A549 (cell line): ENCODE results near the gene KCNA2. TPM values are rescaled to one million over a fixed set of nuclear protein-coding genes. Genes with fewer than 3 reads are reported as not detected.

Experiments used
- ATAC-seq, 2 experiments: fragments of 200-7000 bp in 1 of 2; fragments of >200 bp in 1 of 2; cut with Nextera tagmentation in 1 of 2; cut with Tn5 transposase in 1 of 2; 3 replicates each; pipeline versions ENCODE4 v1.8.0 to v1.9.1; 2018 to 2020; ENCODE audit warnings: mild to moderate bottlenecking in 1 of 2, moderate library complexity in 1 of 2
- CTCF ChIA-PET: fragments of 300-600 bp; sonication (Branson Sonifier 250); formaldehyde crosslinking; extraction: SDS; loops from one replicate; lab custom pipeline; 2021; ENCODE audit warnings: antibody characterized with exemption, inconsistent platforms; lab: Yijun Ruan, JAX
- POLR2A ChIA-PET: fragments of 350-600 bp; formaldehyde crosslinking; extraction: SDS; loops from one replicate; lab custom pipeline; 2021; ENCODE audit warnings: antibody characterized with exemption, inconsistent platforms; lab: Yijun Ruan, JAX
- DNase-seq, 2 experiments: peaks; one replicate each; pipeline versions ENCODE4 v3.0.0 to v3.0.0-alpha.2; 2011 to 2016; ENCODE audit warnings: low read depth in 1 of 2, low spot score in 1 of 2
- FAIRE-seq: peaks from 2 replicates; lab custom pipeline; 2011; peaks lifted over from hg19 to GRCh38; lab: Jason Lieb, UNC
- H3K27ac ChIP-seq, 2 experiments: fragments of >200 bp; sonication (Bioruptor Twin); formaldehyde crosslinking; 3 replicates each; pipeline ENCODE4 v1.5.1; 2016 to 2017
- H3K4me1 ChIP-seq: fragments of >200 bp; sonication (Bioruptor Twin); formaldehyde crosslinking; 3 replicates; pipeline ENCODE4 v1.6.1; 2016
- H3K4me2 ChIP-seq: fragments of >200 bp; sonication (Bioruptor Twin); formaldehyde crosslinking; 3 replicates; pipeline ENCODE4 v1.6.1; 2016
- H3K4me3 ChIP-seq: fragments of >200 bp; sonication (Bioruptor Twin); formaldehyde crosslinking; 3 replicates; pipeline ENCODE4 v1.5.1; 2016
- H3K9me3 ChIP-seq: fragments of >200 bp; sonication (Bioruptor Twin); formaldehyde crosslinking; 3 replicates; pipeline ENCODE4 v1.6.1; 2016
- ATOH8 ChIP-seq: fragments of 250-450 bp; sonication (Bioruptor Pico); IDR thresholded peaks from 2 replicates; pipeline ENCODE4 v1.5.0; 2020; ENCODE audit warnings: low read depth, mild to moderate bottlenecking, moderate library complexity
- BHLHE40 ChIP-seq: IDR thresholded peaks from 2 replicates; pipeline ENCODE4 v1.6.1; 2012; ENCODE audit warnings: low read depth, low read length, inconsistent platforms
- CBX8 ChIP-seq: fragments of 200-600 bp; sonication (generic); IDR thresholded peaks from 2 replicates; pipeline ENCODE4 v1.6.1; 2016
- CHD4 ChIP-seq: fragments of 200-600 bp; sonication (generic); IDR thresholded peaks from 2 replicates; pipeline ENCODE4 v1.6.1; 2016; ENCODE audit warnings: antibody characterized with exemption, mild to moderate bottlenecking, borderline replicate concordance
- EP300 ChIP-seq, 2 experiments: fragments of >200 bp; sonication (Bioruptor Twin); formaldehyde crosslinking; IDR thresholded peaks; 2 replicates in 1 of 2; 3 replicates in 1 of 2; pipeline ENCODE4 v1.6.1; 2016 to 2017
- ESRRA ChIP-seq: fragments of 150-350 bp; IDR thresholded peaks from 2 replicates; pipeline ENCODE4 v1.6.1; 2014; ENCODE audit warnings: mild to moderate bottlenecking, low read length, borderline replicate concordance
- FOSB ChIP-seq: fragments of 250-450 bp; sonication (Bioruptor Pico); IDR thresholded peaks from 2 replicates; pipeline ENCODE4 v1.5.0; 2020; ENCODE audit warnings: mild to moderate bottlenecking, moderate library complexity
- HDAC2 ChIP-seq: fragments of 200-600 bp; sonication (generic); IDR thresholded peaks from 2 replicates; pipeline ENCODE4 v1.6.1; 2016
- HES2 ChIP-seq: fragments of >200 bp; sonication (Bioruptor Twin); formaldehyde crosslinking; IDR thresholded peaks from 2 replicates; pipeline ENCODE4 v1.6.1; 2016
- HEYL ChIP-seq: fragments of 250-450 bp; sonication (Bioruptor Pico); IDR thresholded peaks from 2 replicates; pipeline ENCODE4 v1.8.0; 2021; ENCODE audit warnings: mild to moderate bottlenecking, moderate library complexity
- HOXB5 ChIP-seq: fragments of 250-450 bp; sonication (Bioruptor Pico); IDR thresholded peaks from 2 replicates; pipeline ENCODE4 v1.5.0; 2020; ENCODE audit warnings: mild to moderate bottlenecking, moderate library complexity
- JUN ChIP-seq, 2 experiments: fragments of >200 bp; sonication (Bioruptor Twin); formaldehyde crosslinking; IDR thresholded peaks; 2 replicates in 1 of 2; 3 replicates in 1 of 2; pipeline ENCODE4 v1.6.1; 2016 to 2017
- KDM5A ChIP-seq: fragments of 200-600 bp; sonication (generic); IDR thresholded peaks from 2 replicates; pipeline ENCODE4 v1.6.1; 2016; ENCODE audit warnings: antibody characterized with exemption, mild to moderate bottlenecking
- MAZ ChIP-seq: fragments of 150-350 bp; IDR thresholded peaks from 2 replicates; pipeline ENCODE4 v1.6.1; 2014; ENCODE audit warnings: antibody characterized with exemption, low read depth, low read length, borderline replicate concordance
- NFE2L2 ChIP-seq: fragments of 150-350 bp; conservative IDR thresholded peaks from 2 replicates; pipeline ENCODE4 v1.6.1; 2014; ENCODE audit warnings: low read length
- RARB ChIP-seq: fragments of 250-450 bp; sonication (Bioruptor Pico); IDR thresholded peaks from 2 replicates; pipeline ENCODE4 v1.8.0; 2021; ENCODE audit warnings: mild to moderate bottlenecking, moderate library complexity
- TFCP2L1 ChIP-seq: fragments of 250-450 bp; sonication (Bioruptor Pico); IDR thresholded peaks from 2 replicates; pipeline ENCODE4 v1.5.0; 2021; ENCODE audit warnings: mild to moderate bottlenecking
- TP53 ChIP-seq: fragments of 250-450 bp; sonication (Bioruptor Pico); IDR thresholded peaks from 2 replicates; pipeline ENCODE4 v1.5.0; 2021; ENCODE audit warnings: mild to moderate bottlenecking, moderate library complexity
- ZSCAN20 ChIP-seq: fragments of 250-450 bp; sonication (Bioruptor Pico); IDR thresholded peaks from 2 replicates; pipeline ENCODE4 v1.8.0; 2022; ENCODE audit warnings: mild to moderate bottlenecking, moderate library complexity
- WGBS: methylation state at CpG from one replicate; pipeline ENCODE4 v1.1.6; 2017; ENCODE audit errors: missing lambda C conversion rate; 5-methylcytosine and 5-hydroxymethylcytosine counted together
- polyA plus RNA-seq, 4 experiments: library from polyadenylated mRNA; depleted of rRNA in 3 of 4; stranded (reverse); fragments of >200 nt; fragmentation: RNase III in 1 of 4; extraction: RNeasy Plus Mini Kit Qiagen cat#74134 plus additional on column Dnase treatment in 1 of 4; gene quantifications; 2 replicates in 3 of 4; 3 replicates in 1 of 4; pipeline ENCODE4 v1.2.3, GENCODE V29; 2011 to 2017
- TF ChIP-seq, protein P1 (sequence below): IDR thresholded peaks from 2 replicates; pipeline ENCODE4 v1.6.1; 2012
- TF ChIP-seq, protein P2 (sequence below): fragments of 250-450 bp; sonication (Bioruptor Pico); IDR thresholded peaks from 2 replicates; pipeline ENCODE4 v1.5.0; 2021; ENCODE audit warnings: mild to moderate bottlenecking, moderate library complexity, borderline replicate concordance

The KCNA2 gene
- polyA plus RNA-seq, 2 of the 4 experiments (the other 2 are of a cell fraction) = 0.04 to 0.05 TPM

- no peak for TF ChIP-seq FOSB (CRISPR knock-in tag)
Observed at GRCh38 chr1:110565565-110565964, 40.6 kb downstream of the KCNA2 start (continued).

DNA sequence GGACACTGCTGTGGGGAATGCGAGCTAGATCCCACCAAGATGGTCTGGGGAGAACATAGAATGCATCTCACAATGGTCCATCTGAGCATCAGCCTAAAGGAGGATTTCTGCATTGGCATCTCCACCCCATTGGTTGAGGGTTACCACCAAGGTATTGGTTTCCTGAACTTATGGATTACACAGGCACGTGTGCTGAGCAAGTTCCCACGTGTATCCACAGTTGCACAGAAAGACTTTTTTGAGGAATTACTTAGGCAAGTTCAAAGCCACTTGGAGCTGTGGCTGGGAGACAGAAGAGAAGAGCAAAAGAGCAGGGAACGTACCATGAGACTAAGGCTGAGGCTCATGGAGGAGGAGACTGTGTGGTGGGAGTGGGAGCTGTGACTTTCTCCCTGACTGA lies 43.1 kb downstream of the KCNA2 start:
- FAIRE-seq (no peak), DNase-seq (no peak), ATAC-seq (no peak)
- POLR2A ChIA-PET = no interaction called here
- Histone ChIP-seq H3K4me2 (no peak overlapping the region), H3K9me3 (no peaks in the 10 kb centered on the region), H3K4me3 (no peak overlapping the region), H3K27ac (no peak overlapping the region), H3K4me1 (no peaks in the 10 kb centered on the region)
- 20% methylated on average over 4 of the region's 4 CpGs for WGBS
- CTCF ChIA-PET = interaction anchor here (1.0 to 1.4 kb wide), 3 partner anchors 15 to 67 kb away, joined by 3 read pairs; no protein-coding TSS in a partner anchor
- no peak for TF ChIP-seq ESRRA
- no peak for TF ChIP-seq BHLHE40
- TF ChIP-seq CBX8 = no peak
- TF ChIP-seq CHD4 = no peak
- TF ChIP-seq, protein P1, sequence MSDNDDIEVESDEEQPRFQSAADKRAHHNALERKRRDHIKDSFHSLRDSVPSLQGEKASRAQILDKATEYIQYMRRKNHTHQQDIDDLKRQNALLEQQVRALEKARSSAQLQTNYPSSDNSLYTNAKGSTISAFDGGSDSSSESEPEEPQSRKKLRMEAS = no peak
- TF ChIP-seq NFE2L2 = no peak
- no peak for TF ChIP-seq KDM5A
- no peak for TF ChIP-seq HEYL (CRISPR knock-in tag)
- TF ChIP-seq MAZ = no peak
- no peak for TF ChIP-seq HOXB5 (CRISPR knock-in tag)
- TF ChIP-seq RARB (CRISPR knock-in tag) = no peak
- TF ChIP-seq, protein P2, sequence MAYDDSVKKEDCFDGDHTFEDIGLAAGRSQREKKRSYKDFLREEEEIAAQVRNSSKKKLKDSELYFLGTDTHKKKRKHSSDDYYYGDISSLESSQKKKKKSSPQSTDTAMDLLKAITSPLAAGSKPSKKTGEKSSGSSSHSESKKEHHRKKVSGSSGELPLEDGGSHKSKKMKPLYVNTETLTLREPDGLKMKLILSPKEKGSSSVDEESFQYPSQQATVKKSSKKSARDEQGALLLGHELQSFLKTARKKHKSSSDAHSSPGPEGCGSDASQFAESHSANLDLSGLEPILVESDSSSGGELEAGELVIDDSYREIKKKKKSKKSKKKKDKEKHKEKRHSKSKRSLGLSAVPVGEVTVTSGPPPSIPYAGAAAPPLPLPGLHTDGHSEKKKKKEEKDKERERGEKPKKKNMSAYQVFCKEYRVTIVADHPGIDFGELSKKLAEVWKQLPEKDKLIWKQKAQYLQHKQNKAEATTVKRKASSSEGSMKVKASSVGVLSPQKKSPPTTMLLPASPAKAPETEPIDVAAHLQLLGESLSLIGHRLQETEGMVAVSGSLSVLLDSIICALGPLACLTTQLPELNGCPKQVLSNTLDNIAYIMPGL (CRISPR knock-in tag) = no peak
- TF ChIP-seq ATOH8 (CRISPR knock-in tag) = no peak
- TF ChIP-seq TP53 (CRISPR knock-in tag) = no peak
- no peak for TF ChIP-seq EP300 (IDR thresholded peaks at IDR 0.05)
- no peak for TF ChIP-seq HES2
- no peak for TF ChIP-seq JUN (IDR thresholded peaks at IDR 0.05)

- 12% methylated on average over 5 of the region's 7 CpGs for WGBS
- no peak for DNase-seq
- Histone ChIP-seq H3K4me3 (no peak overlapping the region), H3K4me2 (no peak overlapping the region), H3K27ac (no peak overlapping the region), H3K4me1 (no peaks in the 10 kb centered on the region), H3K9me3 (no peaks in the 10 kb centered on the region)
- ChIA-PET CTCF (interaction anchor here (0.9 to 1.3 kb wide), 3 partner anchors 13 to 54 kb away, joined by 3 to 4 read pairs (median 3); no protein-coding TSS in a partner anchor), POLR2A (no interaction called here)
- ATAC-seq = no peak
- no peak for TF ChIP-seq TFCP2L1 (CRISPR knock-in tag)
- TF ChIP-seq HEYL (CRISPR knock-in tag) = no peak
- TF ChIP-seq HOXB5 (CRISPR knock-in tag) = no peak
- TF ChIP-seq, protein P1 = no peak
- no peak for TF ChIP-seq CHD4
- no peak for FAIRE-seq
Observed at GRCh38 chr1:110561596-110561995, 44.6 kb downstream of the KCNA2 start.

DNA sequence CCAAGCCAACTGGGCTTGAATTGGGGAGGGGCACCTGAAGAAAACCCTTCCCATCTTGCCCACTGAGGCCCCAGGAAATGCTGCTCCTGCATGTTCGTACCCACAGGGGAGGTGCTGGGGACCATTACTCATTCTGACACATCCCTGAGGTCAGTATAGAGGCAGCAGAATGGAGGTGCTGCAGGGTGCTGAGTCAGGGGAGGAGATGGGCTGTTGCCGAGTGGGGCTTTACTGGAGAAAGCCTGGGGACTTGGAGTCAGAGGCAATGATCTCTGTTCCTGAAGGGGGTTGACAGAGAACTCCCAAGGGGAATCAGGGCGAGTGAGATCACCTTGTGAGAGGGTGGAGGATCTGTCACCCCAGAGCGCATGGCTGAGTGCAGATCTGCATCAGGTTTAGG lies 47.0 kb downstream of the KCNA2 start:
- no peak overlapping the region for H3K27ac ChIP-seq
- TF ChIP-seq ZSCAN20 (CRISPR knock-in tag) (no peak), HDAC2 (no peak)
- ChIA-PET CTCF (interaction anchor here (5.5 kb wide), 1 partner anchor 9 kb away, joined by 20 read pairs; no protein-coding TSS in a partner anchor), POLR2A (no interaction called here)
- H3K4me2 ChIP-seq = no peak overlapping the region
- FAIRE-seq (no peak), ATAC-seq (no peak), DNase-seq (no peak)
- no peaks in the 10 kb centered on the region for H3K9me3 ChIP-seq
- H3K4me3 ChIP-seq = no peak overlapping the region
- no peaks in the 10 kb centered on the region for H3K4me1 ChIP-seq
- 15% methylated on average over 3 of the region's 4 CpGs for WGBS
